ENCODE measurements around the gene FAXC.
"Not testable (repeated sequence)": the region's sequence is repeated elsewhere in the genome, so short reads cannot be mapped to it uniquely, and the experiment has no call there.

Gene FAXC

GRCh38 chr6:99338188-99338587, 11.3 kb downstream of the FAXC start:
- no peak for DNase-seq

GRCh38 chr6:99335298-99335697, 14.2 kb downstream of the FAXC start:
- DNase-seq = not testable (repeated sequence)

- peak; percentile 11 for DNase-seq
These were observed 14.8 kb downstream of the FAXC start for GRCh38 chr6:99334526-99335127.

- DNase-seq = no peak
These were observed 16.4 kb downstream of the FAXC start for GRCh38 chr6:99333068-99333467.

- no peak for DNase-seq
These were observed 17.9 kb downstream of the FAXC start for GRCh38 chr6:99331531-99331930.

- no peak for DNase-seq
These were observed 19.3 kb downstream of the FAXC start for GRCh38 chr6:99330159-99330558.

- no peak for DNase-seq
These were observed 24.5 kb downstream of the FAXC start for GRCh38 chr6:99324996-99325395.

- DNase-seq = no peak
These were observed 30.9 kb downstream of the FAXC start for GRCh38 chr6:99318566-99318965.

- DNase-seq = no peak
These were observed 37.1 kb downstream of the FAXC start for GRCh38 chr6:99312354-99312753.

- DNase-seq = no peak
These were observed 38.9 kb downstream of the FAXC start for GRCh38 chr6:99310553-99310952.

- no peak for DNase-seq
These were observed 39.9 kb downstream of the FAXC start for GRCh38 chr6:99309557-99309956.

GRCh38 chr6:99308788-99309187, 40.7 kb downstream of the FAXC start:
- DNase-seq = no peak

GRCh38 chr6:99307295-99307907, 42.1 kb downstream of the FAXC start:
- DNase-seq = no peak

GRCh38 chr6:99306341-99306740, 43.1 kb downstream of the FAXC start:
- DNase-seq = no peak

GRCh38 chr6:99305021-99305554, 44.4 kb downstream of the FAXC start:
- DNase-seq = no peak

GRCh38 chr6:99297415-99297814, 52.1 kb downstream of the FAXC start:
- no peak for DNase-seq

GRCh38 chr6:99297006-99297405, 52.5 kb downstream of the FAXC start:
- no peak for DNase-seq

- no peak for DNase-seq
These were observed 53.2 kb downstream of the FAXC start for GRCh38 chr6:99296261-99296660.

GRCh38 chr6:99295276-99295675, 54.2 kb downstream of the FAXC start:
- DNase-seq = no peak

GRCh38 chr6:99294786-99295185, 54.7 kb downstream of the FAXC start:
- no peak for DNase-seq

- DNase-seq = no peak
These were observed 59.8 kb downstream of the FAXC start for GRCh38 chr6:99289701-99290100.

- no peak for DNase-seq
These were observed 60.8 kb downstream of the FAXC start for GRCh38 chr6:99288668-99289067.

- no peak for DNase-seq
These were observed 62.0 kb downstream of the FAXC start for GRCh38 chr6:99287523-99287922.

- no peak for DNase-seq
These were observed 63.6 kb downstream of the FAXC start for GRCh38 chr6:99285881-99286280.

All from DMS79 treated with DMSO at 0.1 percent for 48 hours (cell line).